SJCRH30 (cell line): Measurements from ENCODE around the gene SETDB1. TPM values are rescaled to one million over a fixed set of nuclear protein-coding genes. Genes with fewer than 3 reads are reported as not detected.

Experiments
- DNase-seq, 2 experiments: peaks; one replicate each; pipeline ENCODE4 v3.0.0-alpha.2; 2015 to 2020
- H3K27ac ChIP-seq: fragments of 250-450 bp; sonication (Bioruptor Pico); 2 replicates; pipeline ENCODE4 v1.5.1; 2020; ENCODE audit warnings: mild to moderate bottlenecking, moderate library complexity
- H3K27me3 ChIP-seq: fragments of 250-450 bp; sonication (Bioruptor Pico); 2 replicates; pipeline ENCODE4 v1.5.1; 2020; ENCODE audit warnings: mild to moderate bottlenecking, moderate library complexity
- H3K36me3 ChIP-seq: fragments of 250-450 bp; sonication (Bioruptor Pico); 2 replicates; pipeline ENCODE4 v1.5.1; 2020; ENCODE audit warnings: mild to moderate bottlenecking, moderate library complexity
- H3K4me1 ChIP-seq: fragments of 250-450 bp; sonication (Bioruptor Pico); 2 replicates; pipeline ENCODE4 v1.5.1; 2020; ENCODE audit warnings: mild to moderate bottlenecking, moderate library complexity
- H3K4me3 ChIP-seq: fragments of 250-450 bp; sonication (Bioruptor Pico); 2 replicates; pipeline ENCODE4 v1.5.1; 2020; ENCODE audit warnings: mild to moderate bottlenecking, moderate library complexity
- H3K9me3 ChIP-seq: fragments of 250-450 bp; sonication (Bioruptor Pico); replicated peaks from 2 replicates; pipeline ENCODE4 v1.5.1; 2020; ENCODE audit warnings: mild to moderate bottlenecking, moderate library complexity
- total RNA-seq: library from RNA; depleted of rRNA; stranded (reverse); fragments of >200 nt; shearing (Covaris generic); gene quantifications from 2 replicates; pipeline ENCODE4 v1.2.3, GENCODE V29; 2014

SETDB1 gene
- total RNA-seq, 1 experiment from 2014 or later = 46.2 TPM

GRCh38 chr1:150976401-150976821 is 50.2 kb downstream of the SETDB1 start:
- H3K27ac ChIP-seq = no peak overlapping the region
- H3K4me3 ChIP-seq = no peak overlapping the region
- H3K36me3 ChIP-seq = peaks cover 5% of the 10 kb centered on the region; the same call in 1 of the 2 replicates
- DNase-seq = no peak
- H3K27me3 ChIP-seq = no peaks in the 10 kb centered on the region
- H3K9me3 ChIP-seq = no peaks in the 10 kb centered on the region
- H3K4me1 ChIP-seq = peaks cover 31% of the 10 kb centered on the region

- Histone ChIP-seq H3K9me3 (no peaks in the 10 kb centered on the region), H3K4me1 (peaks cover 34% of the 10 kb centered on the region), H3K27me3 (no peaks in the 10 kb centered on the region), H3K36me3 (no peaks in the 10 kb centered on the region), H3K4me3 (no peak overlapping the region), H3K27ac (no peak overlapping the region)
- DNase-seq = peak; percentile 62 to 67
Observed at GRCh38 chr1:150976879-150977694, 50.9 kb downstream of the SETDB1 start.

- DNase-seq = peak; percentile 79 to 93
- H3K9me3 ChIP-seq = no peaks in the 10 kb centered on the region
- H3K4me1 ChIP-seq = peaks cover 23% of the 10 kb centered on the region; the same call in 1 of the 2 replicates
- no peaks in the 10 kb centered on the region for H3K36me3 ChIP-seq
- no peaks in the 10 kb centered on the region for H3K27me3 ChIP-seq
- H3K4me3 ChIP-seq = peak overlapping the region; percentile 36
- H3K27ac ChIP-seq = no peak overlapping the region
Observed at GRCh38 chr1:150979092-150980056, 53.2 kb downstream of the SETDB1 start.

GRCh38 chr1:150981177-150981804 is 55.1 kb downstream of the SETDB1 start:
- peak; percentile 72 to 76 for DNase-seq
- Histone ChIP-seq H3K9me3 (no peaks in the 10 kb centered on the region), H3K27me3 (no peaks in the 10 kb centered on the region), H3K27ac (no peak overlapping the region), H3K4me1 (peaks cover 27% of the 10 kb centered on the region; the same call in 1 of the 2 replicates), H3K4me3 (no peak overlapping the region), H3K36me3 (no peaks in the 10 kb centered on the region)

GRCh38 chr1:150981805-150982712 is 55.9 kb downstream of the SETDB1 start, which contains the start of gene ANXA9:
TSS of gene ANXA9 (plus strand) at chr1:150982292. CDS start at chr1:150983106, 814 bp downstream.
- DNase-seq = no peak
- H3K27me3 ChIP-seq = no peaks in the 10 kb centered on the region
- no peaks in the 10 kb centered on the region for H3K36me3 ChIP-seq
- no peak within 1 kb of the TSS for H3K4me3 ChIP-seq
- H3K27ac ChIP-seq = no peak within 1 kb of the TSS
- H3K4me1 ChIP-seq = peaks cover 26% of the 10 kb centered on the region; the same call in 1 of the 2 replicates
- H3K9me3 ChIP-seq = no peaks in the 10 kb centered on the region

GRCh38 chr1:150985179-150985825 is 59.1 kb downstream of the SETDB1 start:
- Histone ChIP-seq H3K27ac (no peak overlapping the region), H3K4me1 (peaks cover 19% of the 10 kb centered on the region; the same call in 1 of the 2 replicates), H3K9me3 (no peaks in the 10 kb centered on the region), H3K27me3 (no peaks in the 10 kb centered on the region), H3K4me3 (no peak overlapping the region), H3K36me3 (no peaks in the 10 kb centered on the region)
- DNase-seq = no peak

GRCh38 chr1:150987924-150988323 is 61.8 kb downstream of the SETDB1 start:
- no peaks in the 10 kb centered on the region for H3K9me3 ChIP-seq
- H3K36me3 ChIP-seq = no peaks in the 10 kb centered on the region
- H3K27ac ChIP-seq = no peak overlapping the region
- no peak overlapping the region for H3K4me3 ChIP-seq
- no peaks in the 10 kb centered on the region for H3K27me3 ChIP-seq
- no peak for DNase-seq
- 0 out of 2 replicates have a peak, but pooled peaks cover 3% of the 10 kb centered on the region for H3K4me1 ChIP-seq

GRCh38 chr1:150992626-150993025 is 66.5 kb downstream of the SETDB1 start:
- no peaks in the 10 kb centered on the region for H3K4me1 ChIP-seq
- no peaks in the 10 kb centered on the region for H3K9me3 ChIP-seq
- DNase-seq = no peak
- no peak overlapping the region for H3K4me3 ChIP-seq
- no peaks in the 10 kb centered on the region for H3K27me3 ChIP-seq
- H3K36me3 ChIP-seq = no peaks in the 10 kb centered on the region
- H3K27ac ChIP-seq = no peak overlapping the region

GRCh38 chr1:150994248-150994647 is 68.1 kb downstream of the SETDB1 start:
- no peak for DNase-seq
- no peak overlapping the region for H3K27ac ChIP-seq

GRCh38 chr1:150995460-150995859 is 69.3 kb downstream of the SETDB1 start:
- H3K4me1 ChIP-seq = peaks cover 14% of the 10 kb centered on the region
- H3K27me3 ChIP-seq = no peaks in the 10 kb centered on the region
- no peaks in the 10 kb centered on the region for H3K36me3 ChIP-seq
- no peak overlapping the region for H3K27ac ChIP-seq
- no peaks in the 10 kb centered on the region for H3K9me3 ChIP-seq
- no peak for DNase-seq
- H3K4me3 ChIP-seq = no peak overlapping the region

More at GRCh38 chr1:150994248-150994647, 68.1 kb downstream of the SETDB1 start:
- Histone ChIP-seq H3K27me3 (no peaks in the 10 kb centered on the region), H3K36me3 (no peaks in the 10 kb centered on the region), H3K4me3 (no peak overlapping the region), H3K4me1 (peaks cover 7% of the 10 kb centered on the region), H3K9me3 (no peaks in the 10 kb centered on the region)

- H3K4me1 ChIP-seq = peaks cover 14% of the 10 kb centered on the region
- DNase-seq = peak in 1 of 2 experiments; percentile 54
- no peak overlapping the region for H3K27ac ChIP-seq
- H3K4me3 ChIP-seq = no peak overlapping the region
- no peaks in the 10 kb centered on the region for H3K9me3 ChIP-seq
- H3K36me3 ChIP-seq = no peaks in the 10 kb centered on the region
- H3K27me3 ChIP-seq = no peaks in the 10 kb centered on the region
Observed at GRCh38 chr1:150995896-150996295, 69.7 kb downstream of the SETDB1 start.

- DNase-seq = no peak
Observed at GRCh38 chr1:150997126-150997872, 71.1 kb downstream of the SETDB1 start.

GRCh38 chr1:150997949-150998348 is 71.8 kb downstream of the SETDB1 start:
- H3K27ac ChIP-seq = no peak overlapping the region
- H3K27me3 ChIP-seq = no peaks in the 10 kb centered on the region
- no peaks in the 10 kb centered on the region for H3K36me3 ChIP-seq
- H3K4me3 ChIP-seq = no peak overlapping the region
- DNase-seq = no peak
- peaks cover 14% of the 10 kb centered on the region for H3K4me1 ChIP-seq
- no peaks in the 10 kb centered on the region for H3K9me3 ChIP-seq

More at GRCh38 chr1:150997126-150997872, 71.1 kb downstream of the SETDB1 start:
- peaks cover 14% of the 10 kb centered on the region for H3K4me1 ChIP-seq
- no peaks in the 10 kb centered on the region for H3K9me3 ChIP-seq
- H3K36me3 ChIP-seq = no peaks in the 10 kb centered on the region
- H3K27ac ChIP-seq = no peak overlapping the region
- no peaks in the 10 kb centered on the region for H3K27me3 ChIP-seq
- no peak overlapping the region for H3K4me3 ChIP-seq
